ENCODE measurements around the gene FBLN5. TPM values are rescaled to one million over a fixed set of nuclear protein-coding genes. Genes with fewer than 3 reads are reported as not detected.
"Not testable (repeated sequence)": the region's sequence is repeated elsewhere in the genome, so short reads cannot be mapped to it uniquely, and the experiment has no call there.

Gene FBLN5
- total RNA-seq, 1 experiment from 2014 or later = not detected

DNA sequence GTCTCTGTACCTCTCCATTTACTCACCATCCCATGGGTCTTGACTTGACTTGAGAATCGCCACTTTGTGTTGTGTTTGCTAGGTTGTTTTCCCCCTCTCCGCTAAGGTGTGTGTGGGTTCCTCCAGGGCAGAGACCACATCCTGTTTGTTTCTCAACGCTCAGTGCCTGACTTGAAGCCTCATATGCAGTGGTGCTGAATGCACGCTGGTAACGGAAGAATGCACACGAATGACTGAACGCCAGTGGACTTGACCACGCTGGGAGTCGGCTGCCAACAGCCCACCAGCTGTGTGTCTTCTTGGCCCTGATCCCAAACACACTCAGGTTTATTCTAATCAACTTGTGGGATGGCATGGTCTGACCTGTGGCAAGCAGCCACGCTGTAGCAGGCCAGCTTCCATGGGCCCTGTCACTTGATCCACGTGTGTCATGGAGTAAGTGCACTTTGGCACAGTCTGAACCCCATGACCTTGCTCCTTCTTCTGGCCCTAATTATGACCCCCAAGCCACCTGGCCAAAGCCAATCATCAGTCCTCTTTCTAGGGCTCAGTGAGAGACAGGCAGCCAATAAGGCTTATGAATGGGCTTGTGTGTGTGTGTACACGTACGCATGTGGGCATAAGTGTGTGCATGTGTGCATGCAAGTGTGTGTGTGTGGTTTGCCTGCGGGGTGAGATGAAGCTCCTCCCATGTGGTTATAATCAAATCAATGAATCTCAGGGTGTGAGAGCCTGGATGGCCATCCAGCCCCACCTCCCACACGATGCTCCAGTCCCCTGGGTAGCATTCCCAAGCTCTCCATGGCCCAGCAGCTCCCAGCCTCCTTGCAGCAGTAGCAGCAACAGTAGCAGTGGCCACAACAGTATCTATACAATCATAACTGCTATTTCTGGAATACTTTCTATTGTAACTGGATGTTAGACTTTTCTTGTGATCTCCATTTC lies 73.8 kb downstream of the FBLN5 start:
- no peak for DNase-seq (ENCODE audit: low read depth)
- in situ Hi-C loops (cut with HindIII; ENCODE audit: low pct_unique_long_range_greater_than_20kb, low sequenced_read_pairs) = no loop called here

DNA sequence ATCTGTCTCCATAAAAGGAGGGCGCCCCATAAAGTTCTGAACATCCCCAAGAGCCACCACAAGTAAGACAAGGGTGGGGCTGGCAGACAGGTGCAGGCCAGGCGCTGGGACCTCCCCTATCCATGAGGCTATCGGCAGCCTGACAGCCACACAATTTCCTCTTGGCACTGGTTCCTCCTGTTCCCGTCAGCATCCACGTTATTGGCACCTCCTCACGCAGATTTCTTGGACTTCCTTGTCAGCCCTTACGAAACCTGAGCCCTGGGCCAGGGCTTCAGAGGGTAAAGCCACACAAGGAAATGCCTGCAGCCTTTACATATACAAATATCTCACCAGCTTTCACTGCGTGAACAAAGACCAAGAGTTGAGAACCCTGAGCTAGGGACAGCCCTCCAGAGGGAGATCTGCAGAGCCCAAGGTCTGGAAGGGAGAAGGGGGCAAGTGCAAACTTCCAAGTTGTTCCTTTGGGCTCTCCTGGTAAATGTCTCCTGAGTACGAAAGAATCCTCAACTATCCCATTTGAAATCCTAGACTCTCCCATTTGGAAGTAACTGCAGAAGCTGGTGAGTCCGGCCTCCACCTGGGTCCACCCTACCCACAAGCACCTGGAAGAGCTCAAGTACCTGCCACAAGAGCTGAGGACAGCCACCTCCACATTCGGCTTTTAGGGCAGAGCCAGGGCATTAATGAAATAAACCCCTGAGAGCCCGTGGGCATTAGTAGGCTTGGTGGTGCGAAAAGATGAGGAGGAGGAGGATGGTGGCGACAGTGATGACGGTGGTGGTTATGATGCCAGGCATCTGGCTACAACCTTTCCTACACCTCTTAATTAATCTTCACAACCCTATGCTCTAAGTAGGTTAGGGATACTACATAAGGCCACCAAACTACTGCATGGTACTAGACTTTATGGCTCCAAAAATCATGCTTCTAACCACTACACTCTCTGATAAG lies 74.7 kb downstream of the FBLN5 start:
- in situ Hi-C loops (cut with HindIII; ENCODE audit: low pct_unique_long_range_greater_than_20kb, low sequenced_read_pairs) = no loop called here
- no peak for DNase-seq (ENCODE audit: low read depth)

DNA sequence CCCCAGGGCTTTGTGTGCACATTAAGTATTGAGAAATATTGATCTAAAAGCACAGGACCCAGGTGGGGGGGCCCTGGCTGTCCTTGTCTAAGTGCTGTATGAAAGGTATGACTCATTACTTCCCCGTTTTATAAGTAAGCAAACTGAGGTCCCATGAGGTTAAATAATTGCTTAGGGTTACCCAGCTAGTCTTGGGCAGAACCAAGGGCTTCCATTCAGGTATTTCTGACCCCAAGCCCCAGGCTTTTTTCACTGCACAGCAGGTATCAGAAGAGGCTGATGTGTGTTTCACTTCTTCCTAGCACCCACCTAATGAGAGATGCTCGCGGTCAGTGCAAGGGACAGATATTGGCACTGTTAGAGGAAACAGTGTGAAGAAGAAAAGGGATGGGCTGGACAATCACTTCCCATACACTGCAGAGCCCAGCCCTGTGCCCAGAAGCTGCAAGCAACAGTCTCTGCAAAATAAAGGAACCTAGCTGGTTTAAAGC lies 75.4 kb downstream of the FBLN5 start:
- in situ Hi-C loops (cut with HindIII; ENCODE audit: low pct_unique_long_range_greater_than_20kb, low sequenced_read_pairs) = no loop called here
- DNase-seq (ENCODE audit: low read depth) = no peak

DNA sequence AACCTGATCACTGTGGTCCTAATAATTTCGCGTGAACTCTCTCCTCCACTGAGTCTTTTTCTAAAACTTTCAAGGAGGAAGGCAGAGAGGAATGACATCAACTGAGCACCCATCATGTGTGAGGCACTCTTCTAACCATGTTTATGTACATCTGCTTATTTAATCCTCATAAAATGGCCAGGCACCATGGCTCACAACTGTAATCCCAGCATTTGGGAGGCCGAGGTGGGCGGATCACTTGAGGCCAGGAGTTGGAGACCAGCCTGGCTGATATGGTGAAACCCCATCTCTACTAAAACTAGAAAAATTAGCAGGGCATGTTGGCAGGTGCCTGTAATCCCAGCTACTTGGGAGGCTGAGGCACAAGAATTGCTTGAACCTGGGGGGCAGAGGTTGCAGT lies 76.1 kb downstream of the FBLN5 start:
- DNase-seq (ENCODE audit: low read depth); in situ Hi-C loops (cut with HindIII; ENCODE audit: low pct_unique_long_range_greater_than_20kb, low sequenced_read_pairs): not testable (repeated sequence)

DNA sequence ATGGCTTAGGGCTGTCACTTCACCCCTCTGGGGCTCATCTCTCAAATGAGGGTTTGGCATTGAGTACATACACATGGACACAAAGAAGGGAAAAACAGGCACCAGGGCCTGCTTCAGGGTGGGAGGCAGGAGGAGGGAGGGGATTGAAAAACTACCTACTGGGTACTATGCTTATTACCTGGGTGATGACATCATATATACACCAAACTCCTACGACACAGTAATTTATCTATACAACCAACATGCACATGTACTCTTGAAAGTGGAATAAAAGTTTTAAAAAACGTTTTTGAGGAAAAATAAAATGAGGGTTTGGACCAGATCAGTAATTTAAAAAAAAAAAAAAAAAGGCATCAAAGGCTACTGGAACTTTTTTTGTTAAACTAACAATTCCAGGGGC lies 76.6 kb downstream of the FBLN5 start:
- DNase-seq (ENCODE audit: low read depth) = no peak
- in situ Hi-C loops (cut with HindIII; ENCODE audit: low pct_unique_long_range_greater_than_20kb, low sequenced_read_pairs) = no loop called here

DNA sequence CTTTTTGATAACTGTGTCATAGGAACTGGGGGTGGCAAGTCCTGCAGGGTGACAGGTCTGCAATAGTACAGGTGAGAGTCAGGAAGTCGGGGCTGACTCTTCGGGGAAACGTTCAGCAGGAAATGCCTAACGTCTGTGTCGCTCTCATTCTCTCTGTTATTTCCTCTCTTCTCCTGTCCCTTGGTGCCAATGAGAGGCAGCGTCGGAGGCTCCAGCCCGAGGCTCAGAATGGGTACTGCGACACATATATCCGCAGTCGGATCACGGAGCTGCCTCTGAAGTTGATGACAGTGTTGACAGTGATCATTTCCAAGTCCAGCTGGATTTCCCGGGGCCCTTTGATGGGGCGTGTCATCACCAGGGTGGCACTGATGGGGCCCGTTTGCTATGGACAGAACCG lies 77.5 kb downstream of the FBLN5 start:
- DNase-seq (ENCODE audit: low read depth) = no peak
- in situ Hi-C loops (cut with HindIII; ENCODE audit: low pct_unique_long_range_greater_than_20kb, low sequenced_read_pairs) = no loop called here

DNA sequence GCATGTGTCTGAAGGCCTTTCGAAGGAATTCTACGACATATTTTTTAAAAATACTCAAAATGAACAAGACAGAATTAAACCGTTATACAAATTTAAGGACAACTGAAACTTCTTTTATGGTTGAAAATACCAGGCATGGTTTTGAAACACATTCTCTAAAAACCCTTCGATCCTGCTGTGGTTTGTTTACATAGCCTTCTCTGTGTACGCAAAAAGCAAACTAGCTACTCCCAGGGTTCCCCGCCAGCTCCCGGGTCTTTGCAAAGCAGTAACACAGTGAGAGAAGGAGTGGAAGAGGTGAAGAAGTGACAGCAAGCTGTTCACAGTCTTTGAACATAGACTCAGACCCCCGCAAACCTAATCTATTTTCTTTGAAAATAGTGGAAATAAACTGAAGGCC lies 77.9 kb downstream of the FBLN5 start:
- DNase-seq (ENCODE audit: low read depth) = no peak
- in situ Hi-C loops (cut with HindIII; ENCODE audit: low pct_unique_long_range_greater_than_20kb, low sequenced_read_pairs) = no loop called here

DNA sequence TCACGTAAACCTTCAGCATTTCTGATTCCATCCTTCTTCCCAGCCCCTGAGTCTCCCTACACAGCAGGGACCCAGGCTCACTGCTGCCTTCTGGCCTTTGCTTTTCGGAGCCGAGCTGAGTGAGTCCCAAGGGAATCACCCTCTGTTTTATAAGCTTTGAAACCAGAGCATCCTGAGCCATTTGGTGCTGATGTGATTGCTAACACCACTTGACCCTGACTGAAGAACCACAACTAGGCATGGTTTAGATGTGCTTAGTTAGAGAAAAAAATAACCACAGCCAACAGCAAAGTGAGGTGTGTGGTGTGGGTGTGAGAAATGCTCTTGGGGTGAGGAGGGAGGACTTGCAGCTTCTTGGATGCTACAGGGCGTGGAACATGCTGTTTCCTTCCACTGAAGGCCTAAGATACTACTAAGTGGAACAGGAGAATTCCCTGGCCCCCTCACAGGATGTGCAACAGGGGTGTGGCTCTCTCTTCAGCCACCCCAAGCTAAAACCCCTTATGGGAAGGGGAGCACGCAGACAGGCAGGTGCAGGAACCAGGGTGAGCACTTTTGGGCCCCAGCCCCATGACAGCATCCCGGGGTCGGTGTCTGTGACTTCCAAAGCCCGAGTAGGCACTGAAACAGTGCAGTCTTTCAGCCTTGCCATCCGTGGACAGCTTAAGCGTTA lies 80.0 kb downstream of the FBLN5 start, which contains the start of gene TC2N:
TC2N (minus strand) TSS at position 221 of the 673 bp plus-strand sequence. CDS start 53,767 bp downstream, outside the sequence.
- in situ Hi-C loops (cut with HindIII; ENCODE audit: low pct_unique_long_range_greater_than_20kb, low sequenced_read_pairs) = no loop called here
- DNase-seq (ENCODE audit: low read depth) = no peak

DNA sequence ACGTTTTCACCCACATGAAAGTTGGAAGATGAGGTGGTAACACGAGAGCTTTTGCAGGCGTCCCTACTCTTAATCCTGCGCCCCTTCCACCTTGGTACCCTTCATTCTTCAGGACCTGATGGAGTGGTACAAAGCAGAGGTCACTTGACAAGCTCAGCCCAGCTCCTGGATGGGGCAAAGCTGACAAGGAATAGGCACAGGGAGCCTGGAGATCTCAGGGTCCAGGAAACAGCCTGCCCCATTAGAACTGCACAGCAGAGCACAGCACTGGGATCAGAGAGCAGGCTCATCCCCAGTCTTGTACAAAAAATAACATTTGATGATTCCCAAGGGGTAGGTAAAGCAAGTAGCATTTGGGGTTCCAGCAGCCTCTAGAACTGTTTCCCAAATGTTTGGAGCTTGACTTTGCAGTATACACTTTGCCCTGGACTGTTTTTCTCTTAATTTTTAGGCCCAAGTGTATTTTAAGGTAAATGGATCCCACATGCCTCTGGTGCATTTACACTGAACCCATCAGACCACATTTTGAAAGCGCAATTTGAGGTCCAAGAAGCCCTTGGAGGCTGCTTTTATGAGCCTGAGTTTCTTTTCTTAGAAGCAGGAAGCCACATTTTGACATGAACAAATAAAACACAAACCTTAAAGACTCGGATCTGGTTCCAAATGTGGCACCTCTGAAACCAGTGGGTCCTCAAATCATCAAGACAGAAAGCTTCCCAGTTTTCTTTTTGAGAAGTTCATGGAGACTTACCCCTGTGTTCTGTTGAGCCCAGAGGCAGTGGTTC lies 80.8 kb downstream of the FBLN5 start:
- no peak for DNase-seq (ENCODE audit: low read depth)
- in situ Hi-C loops (cut with HindIII; ENCODE audit: low pct_unique_long_range_greater_than_20kb, low sequenced_read_pairs) = no loop called here

DNA sequence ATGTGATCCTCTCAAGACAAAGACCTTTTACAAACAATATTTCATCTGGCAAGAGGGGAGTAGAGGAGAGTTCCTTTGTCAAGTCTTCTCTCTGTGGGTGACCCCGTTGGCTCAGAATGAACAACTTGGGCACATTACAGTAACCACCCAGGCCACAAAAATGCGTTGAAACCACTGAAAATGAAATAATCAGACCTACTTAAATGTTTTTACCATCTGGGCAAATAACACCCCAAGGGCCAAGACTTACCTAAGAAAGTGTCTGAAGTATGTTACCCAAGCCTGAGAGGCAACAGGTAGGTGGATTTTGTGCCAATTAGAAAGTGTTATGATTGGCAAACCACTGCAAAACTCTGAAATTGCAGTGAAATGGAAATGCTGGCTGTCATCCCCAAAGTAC lies 81.4 kb downstream of the FBLN5 start:
- in situ Hi-C loops (cut with HindIII; ENCODE audit: low pct_unique_long_range_greater_than_20kb, low sequenced_read_pairs) = no loop called here
- DNase-seq (ENCODE audit: low read depth) = no peak

DNA sequence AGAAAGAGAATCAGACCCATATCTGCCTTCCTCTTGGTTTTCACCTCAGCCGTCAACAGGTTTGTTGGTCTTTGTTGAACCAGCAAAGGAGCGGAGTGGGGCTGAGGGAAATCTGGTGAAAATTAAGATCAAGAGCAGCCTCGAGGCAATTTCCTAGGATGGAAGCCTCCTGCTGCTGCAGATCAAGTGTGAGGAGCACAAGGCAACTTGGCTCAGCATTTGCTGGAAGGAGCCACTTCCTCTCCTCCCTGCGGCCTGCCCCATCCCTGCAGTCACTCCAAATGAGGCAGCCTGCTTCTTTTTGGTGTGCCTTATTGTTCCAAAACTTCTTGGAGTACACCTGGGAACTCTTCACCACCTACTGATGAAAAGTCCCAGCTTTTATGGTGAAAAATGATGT lies 85.1 kb downstream of the FBLN5 start:
- DNase-seq (ENCODE audit: low read depth) = no peak
- in situ Hi-C loops (cut with HindIII; ENCODE audit: low pct_unique_long_range_greater_than_20kb, low sequenced_read_pairs) = no loop called here

DNA sequence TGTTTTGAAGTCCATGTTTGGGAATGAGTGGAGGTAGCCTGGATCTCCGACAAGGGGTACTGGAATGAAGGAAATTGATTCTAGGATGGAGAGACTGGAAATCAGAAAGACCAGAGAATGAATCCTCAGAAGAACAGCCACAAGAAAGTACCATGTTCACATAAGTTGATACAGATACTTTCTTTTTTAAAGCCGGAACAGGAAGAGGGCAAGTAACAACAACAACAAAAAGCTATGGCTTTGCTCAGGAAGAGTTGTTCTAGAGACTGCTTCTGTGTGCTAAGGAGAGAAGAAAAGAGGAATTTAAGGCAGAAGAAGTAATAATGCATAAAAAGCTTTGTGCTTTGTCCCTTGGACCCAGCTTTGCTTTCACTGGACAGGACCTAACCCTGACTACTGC lies 86.4 kb downstream of the FBLN5 start:
- in situ Hi-C loops (cut with HindIII; ENCODE audit: low pct_unique_long_range_greater_than_20kb, low sequenced_read_pairs) = no loop called here
- no peak for DNase-seq (ENCODE audit: low read depth)

DNA sequence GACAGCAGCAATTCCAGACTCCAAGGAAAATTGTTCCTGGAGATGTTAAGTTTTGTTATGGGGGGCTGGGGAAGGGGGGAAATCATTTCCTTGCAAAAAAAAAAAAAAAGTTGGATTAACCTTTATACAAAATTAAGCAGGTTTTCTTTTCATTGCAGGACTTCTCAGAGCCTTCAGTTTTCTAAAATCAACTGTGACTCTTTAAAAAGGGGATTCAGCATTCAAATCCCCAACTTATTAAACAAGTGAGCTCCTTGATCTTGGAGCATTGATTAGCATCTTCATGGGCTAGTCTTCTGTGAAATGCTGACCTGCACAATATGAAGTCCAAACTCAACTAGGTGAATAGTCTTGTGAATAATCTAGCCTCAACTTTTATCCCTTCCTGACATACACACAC lies 87.3 kb downstream of the FBLN5 start:
- in situ Hi-C loops (cut with HindIII; ENCODE audit: low pct_unique_long_range_greater_than_20kb, low sequenced_read_pairs) = no loop called here
- no peak for DNase-seq (ENCODE audit: low read depth)

DNA sequence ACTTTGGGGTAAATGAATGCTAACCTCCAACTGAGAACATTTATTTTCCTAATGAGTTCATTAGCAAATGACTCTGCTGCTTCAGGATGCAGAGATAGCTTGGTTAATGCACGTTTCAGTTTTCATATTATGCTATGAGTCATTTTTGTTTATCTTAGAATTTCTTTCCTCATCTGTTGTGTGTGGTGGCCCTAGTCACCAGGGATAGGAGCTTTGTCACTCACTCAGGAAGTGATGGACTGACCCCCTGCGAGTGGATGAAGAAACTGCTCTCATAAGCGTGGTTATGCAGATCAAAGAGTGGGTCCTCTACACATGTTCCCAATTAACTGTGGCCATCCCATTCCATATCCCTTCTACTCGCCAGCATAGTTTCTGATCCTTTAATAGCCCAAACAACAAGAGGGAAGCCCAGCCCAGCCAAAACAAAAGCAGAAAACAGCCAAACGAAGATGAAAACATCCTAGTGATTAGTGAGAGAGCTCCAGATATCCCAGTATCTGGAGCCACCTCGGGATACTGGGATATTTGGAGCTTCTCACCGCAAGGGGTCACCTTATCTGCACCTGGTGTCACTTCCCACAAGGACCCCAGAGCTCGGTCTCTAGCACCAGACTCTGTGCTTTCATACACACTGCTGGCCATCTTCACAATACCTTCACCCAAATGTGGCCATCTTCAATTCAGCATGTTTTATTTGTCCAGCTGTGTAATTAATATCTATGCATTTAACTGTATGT lies 88.8 kb downstream of the FBLN5 start:
- DNase-seq (ENCODE audit: low read depth) = peak; percentile 11
- in situ Hi-C loops (cut with HindIII; ENCODE audit: low pct_unique_long_range_greater_than_20kb, low sequenced_read_pairs) = no loop called here

DNA sequence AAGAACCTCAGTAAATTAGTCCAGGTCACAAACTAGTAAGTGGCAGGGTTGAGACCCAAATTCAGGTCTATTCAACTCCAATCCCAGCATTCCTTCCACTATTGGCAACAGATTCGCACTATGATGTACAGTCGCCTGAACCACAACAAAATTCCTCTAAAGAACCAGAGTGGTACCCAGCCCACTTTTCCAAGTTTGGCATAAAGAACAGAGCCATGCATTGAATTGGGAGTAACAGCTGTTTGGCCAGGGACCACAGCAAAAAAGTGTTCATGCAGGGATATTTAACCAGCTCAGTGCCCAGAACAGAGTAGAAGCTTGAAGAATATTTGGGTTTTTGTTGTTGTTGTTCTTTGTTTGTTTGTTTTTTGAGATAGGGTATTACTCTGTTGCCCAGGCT lies 89.9 kb downstream of the FBLN5 start:
- no peak for DNase-seq (ENCODE audit: low read depth)
- in situ Hi-C loops (cut with HindIII; ENCODE audit: low pct_unique_long_range_greater_than_20kb, low sequenced_read_pairs) = no loop called here

DNA sequence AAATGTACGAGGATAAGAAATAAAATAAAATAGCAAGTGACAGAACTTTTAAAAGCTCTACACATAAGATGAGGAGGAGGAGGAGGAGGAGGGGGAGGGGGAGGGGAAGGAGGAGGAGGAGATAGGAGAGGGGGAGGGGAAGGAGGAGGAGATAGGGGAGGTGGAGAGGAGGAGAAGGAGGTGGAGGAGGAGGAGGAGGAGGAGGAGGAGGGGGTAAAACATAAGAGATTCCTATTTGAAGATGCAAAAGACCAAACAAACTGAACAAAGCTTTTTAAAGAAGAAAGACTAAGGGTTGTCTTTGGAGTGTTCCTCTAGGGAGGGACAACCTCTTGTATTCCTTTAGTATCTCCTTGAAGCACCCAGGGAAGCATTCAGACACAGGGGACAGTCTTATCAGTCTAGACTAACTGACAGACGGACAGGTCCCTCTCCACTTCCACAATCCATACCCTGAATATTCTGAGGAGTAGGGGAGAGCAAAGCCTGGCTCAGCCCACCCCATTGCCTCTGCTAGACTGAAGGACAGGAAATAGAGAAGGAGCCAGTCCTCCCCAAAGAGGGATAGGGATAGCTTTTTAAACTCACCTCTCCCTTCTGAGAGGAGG lies 93.1 kb downstream of the FBLN5 start:
- DNase-seq (ENCODE audit: low read depth) = no peak
- in situ Hi-C loops (cut with HindIII; ENCODE audit: low pct_unique_long_range_greater_than_20kb, low sequenced_read_pairs) = no loop called here

DNA sequence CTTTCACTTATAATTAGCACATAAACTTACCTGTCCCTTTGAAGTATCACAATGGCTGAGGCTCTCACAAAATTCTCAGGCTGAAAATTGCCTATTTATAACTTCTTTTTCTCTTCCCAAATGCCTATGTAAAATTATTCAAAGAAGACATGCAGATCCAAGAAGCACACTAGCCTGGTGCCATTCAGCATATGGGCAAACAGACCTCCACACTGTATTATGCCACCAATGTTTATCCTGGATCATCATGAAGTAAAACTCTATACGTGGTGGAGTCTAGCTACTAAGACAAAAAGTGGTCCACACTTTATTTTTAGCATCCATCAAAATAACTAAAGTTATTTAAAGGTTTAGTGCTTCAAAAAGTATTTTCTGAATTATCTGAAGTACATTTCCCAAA lies 95.9 kb downstream of the FBLN5 start:
- no peak for DNase-seq (ENCODE audit: low read depth)
- in situ Hi-C loops (cut with HindIII; ENCODE audit: low pct_unique_long_range_greater_than_20kb, low sequenced_read_pairs) = no loop called here
